HTR-8/SVneo (cell line): ENCODE measurements around the gene GPC6.

Experiments used
- DNase-seq: peaks from one replicate; pipeline ENCODE4 v3.0.0; 2011; ENCODE audit warnings: low spot score, mixed read lengths; ENCODE audit not compliant: insufficient read length
- FAIRE-seq: peaks from 2 replicates; lab custom pipeline; 2011; peaks lifted over from hg19 to GRCh38; lab: Jason Lieb, UNC

Gene GPC6

GRCh38 chr13:93265800-93266199, 39.2 kb downstream of the GPC6 start:
- DNase-seq (no peak), FAIRE-seq (no peak)

DNA sequence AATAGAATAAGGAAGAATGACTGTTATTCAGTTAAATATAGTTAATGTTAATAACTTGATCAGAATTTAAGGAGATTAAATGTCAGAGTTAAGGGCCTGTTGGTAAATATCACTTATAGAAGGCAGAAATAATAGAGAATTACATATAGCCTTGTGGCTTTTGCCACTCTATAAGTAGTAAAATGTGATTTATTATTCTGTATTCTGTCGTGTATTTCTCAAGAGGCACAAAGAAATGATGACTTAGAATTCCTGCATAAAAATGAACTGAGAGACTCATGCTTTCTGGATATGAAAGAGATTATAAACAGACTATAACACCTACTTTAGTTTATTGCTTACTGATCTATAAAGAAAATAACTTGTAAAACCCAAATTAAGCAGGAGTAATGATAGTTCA, 40.1 kb downstream of the GPC6 start:
- FAIRE-seq (no peak), DNase-seq (no peak)

DNA sequence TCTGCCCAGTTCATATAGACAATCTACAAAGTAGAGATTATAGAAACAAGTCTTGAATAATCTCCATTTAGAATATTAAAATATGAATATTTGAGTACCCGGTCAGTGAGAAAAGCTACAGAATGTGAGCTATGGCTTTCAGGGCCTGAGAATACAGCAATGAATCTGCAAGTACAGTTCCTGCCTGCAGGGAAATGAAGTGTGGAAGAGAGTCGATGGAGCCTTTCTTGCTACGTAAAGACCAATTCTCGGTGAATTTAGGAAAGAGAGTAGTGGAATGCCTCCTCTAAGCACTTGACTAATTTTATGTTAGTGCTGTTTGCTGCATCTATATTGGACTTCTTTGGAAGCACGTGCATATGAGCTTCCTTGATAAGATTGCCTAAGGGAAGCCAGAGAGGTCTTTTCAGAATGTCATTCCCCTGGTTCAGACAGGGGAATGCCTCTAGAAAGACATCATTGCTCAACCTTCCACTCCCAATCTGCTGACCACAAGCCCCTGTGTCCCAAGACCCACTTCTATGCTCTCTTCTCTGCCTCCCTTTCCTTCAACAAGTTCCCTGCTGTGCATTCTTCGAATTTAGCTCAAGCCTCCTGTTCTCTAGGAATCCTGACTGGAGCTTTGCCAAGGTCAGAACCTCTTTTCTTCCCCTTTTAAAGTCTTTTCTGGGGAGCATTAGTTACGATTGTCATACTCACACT, 41.9 kb downstream of the GPC6 start:
- DNase-seq (no peak), FAIRE-seq (no peak)

- FAIRE-seq, result no peak
- no peak for DNase-seq
Measured at GRCh38 chr13:93270769-93271742, 44.4 kb downstream of the GPC6 start.

- no peak for DNase-seq
- no peak for FAIRE-seq
Measured at GRCh38 chr13:93279982-93280381, 53.4 kb downstream of the GPC6 start.

GRCh38 chr13:93280688-93281087, 54.1 kb downstream of the GPC6 start:
- DNase-seq (no peak), FAIRE-seq (no peak)

GRCh38 chr13:93283255-93283654, 56.6 kb downstream of the GPC6 start:
- DNase-seq, result no peak
- no peak for FAIRE-seq

GRCh38 chr13:93284064-93284463, 57.5 kb downstream of the GPC6 start:
- no peak for DNase-seq

GRCh38 chr13:93286047-93286446, 59.4 kb downstream of the GPC6 start:
- FAIRE-seq (no peak), DNase-seq (no peak)

More at GRCh38 chr13:93284064-93284463, 57.5 kb downstream of the GPC6 start:
- FAIRE-seq, result no peak

DNA sequence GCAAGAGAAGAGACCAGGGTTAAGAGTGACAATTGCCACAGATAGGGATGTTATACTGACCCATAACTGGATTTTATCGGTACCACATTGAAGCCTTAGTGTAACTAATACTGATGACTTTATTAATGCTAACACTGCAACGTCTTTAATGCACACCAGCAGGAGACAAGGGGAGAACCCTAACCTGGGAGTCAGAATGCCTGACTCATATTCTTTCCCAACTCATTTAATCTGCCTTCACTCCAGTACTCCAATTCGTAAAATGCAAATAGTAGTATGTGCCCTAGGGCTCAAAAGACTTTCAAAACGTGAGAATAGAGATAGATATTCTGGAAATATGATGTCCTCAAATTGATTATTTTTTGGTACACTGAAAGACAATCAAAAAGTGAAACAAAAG, 62.4 kb downstream of the GPC6 start:
- DNase-seq, result no peak
- FAIRE-seq, result no peak

DNA sequence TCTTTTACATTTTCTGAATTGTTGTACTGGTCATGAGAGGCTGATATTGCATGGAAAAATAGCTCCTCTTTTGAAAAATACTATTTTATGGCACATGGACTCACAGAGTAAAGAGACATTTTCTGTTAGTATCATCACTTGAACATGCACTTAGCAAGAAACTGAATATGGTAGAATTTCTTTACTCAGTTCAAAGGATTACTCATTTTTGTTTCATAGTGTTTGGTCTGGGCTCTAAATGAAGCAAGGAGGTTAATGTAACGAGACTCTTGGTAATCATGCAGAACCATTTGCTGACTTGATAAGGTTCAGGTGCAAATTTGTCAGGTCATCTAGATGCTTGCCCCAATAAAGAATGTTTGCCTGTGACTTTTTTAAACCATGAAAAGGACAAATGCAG, 63.2 kb downstream of the GPC6 start:
- no peak for FAIRE-seq
- DNase-seq, result no peak

DNA sequence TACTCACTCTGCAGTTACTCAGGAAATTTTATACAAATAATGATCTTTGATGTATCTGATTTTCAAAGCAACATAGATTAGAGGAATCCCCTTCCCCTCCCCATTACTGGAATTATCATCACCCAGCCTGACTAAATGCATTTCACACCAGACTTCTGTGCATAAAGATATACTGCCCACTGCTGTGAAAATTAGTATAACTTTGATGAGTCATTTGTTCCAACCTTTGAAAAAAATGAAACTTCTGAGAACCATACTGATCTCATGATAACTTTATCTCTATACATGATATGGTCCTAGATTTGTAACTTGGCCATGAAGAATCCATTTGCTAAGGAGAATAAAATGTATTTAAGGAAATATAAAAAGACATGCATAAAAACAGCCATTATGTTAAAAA, 63.9 kb downstream of the GPC6 start:
- FAIRE-seq, result no peak

GRCh38 chr13:93292366-93292765, 65.8 kb downstream of the GPC6 start:
- FAIRE-seq (no peak), DNase-seq (no peak)

More for the DNA sequence above, 63.9 kb downstream of the GPC6 start:
- no peak for DNase-seq

DNA sequence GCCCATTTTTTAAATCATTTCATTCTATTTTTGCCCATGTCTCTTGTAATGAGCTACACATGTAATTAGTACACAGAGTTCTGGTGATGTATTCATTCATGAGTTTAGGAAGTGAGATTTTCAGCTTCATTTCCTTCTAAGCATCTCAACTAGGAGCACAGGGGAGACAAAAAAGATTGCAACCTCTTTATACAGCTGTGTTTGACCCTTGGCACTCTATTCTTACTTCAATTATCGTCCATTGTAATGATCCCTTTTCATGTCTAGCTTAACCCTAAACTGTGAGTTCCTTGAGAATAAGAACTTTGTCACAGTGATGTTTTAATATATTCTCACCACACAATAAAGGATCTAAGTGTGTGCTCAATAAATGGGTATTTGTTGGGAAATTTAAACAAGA, 67.1 kb downstream of the GPC6 start:
- no peak for FAIRE-seq
- no peak for DNase-seq

DNA sequence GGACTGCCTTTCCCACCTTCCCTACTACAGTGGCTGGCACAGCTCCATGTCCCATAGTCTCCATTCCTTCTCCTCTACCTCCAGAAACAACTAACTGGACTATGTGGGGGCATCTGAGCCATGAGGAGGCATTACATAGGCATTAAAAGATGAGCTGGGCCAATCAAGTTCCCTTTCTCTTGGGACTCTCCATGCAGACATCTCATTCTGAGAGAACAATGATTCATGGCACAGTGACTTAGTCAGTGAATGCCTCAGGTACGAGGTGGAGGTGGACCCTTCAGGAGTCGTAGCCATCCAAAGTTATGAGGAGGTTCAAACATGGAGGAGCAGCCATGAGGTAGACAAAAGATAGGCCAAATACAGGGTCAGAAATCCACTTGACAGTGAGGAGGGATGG, 70.0 kb downstream of the GPC6 start:
- no peak for DNase-seq

GRCh38 chr13:93298713-93299112, 72.1 kb downstream of the GPC6 start:
- no peak for DNase-seq
- FAIRE-seq, result no peak

More for the DNA sequence above, 70.0 kb downstream of the GPC6 start:
- no peak for FAIRE-seq

- FAIRE-seq (no peak), DNase-seq (no peak)
Measured at GRCh38 chr13:93304134-93304533, 77.5 kb downstream of the GPC6 start.

DNA sequence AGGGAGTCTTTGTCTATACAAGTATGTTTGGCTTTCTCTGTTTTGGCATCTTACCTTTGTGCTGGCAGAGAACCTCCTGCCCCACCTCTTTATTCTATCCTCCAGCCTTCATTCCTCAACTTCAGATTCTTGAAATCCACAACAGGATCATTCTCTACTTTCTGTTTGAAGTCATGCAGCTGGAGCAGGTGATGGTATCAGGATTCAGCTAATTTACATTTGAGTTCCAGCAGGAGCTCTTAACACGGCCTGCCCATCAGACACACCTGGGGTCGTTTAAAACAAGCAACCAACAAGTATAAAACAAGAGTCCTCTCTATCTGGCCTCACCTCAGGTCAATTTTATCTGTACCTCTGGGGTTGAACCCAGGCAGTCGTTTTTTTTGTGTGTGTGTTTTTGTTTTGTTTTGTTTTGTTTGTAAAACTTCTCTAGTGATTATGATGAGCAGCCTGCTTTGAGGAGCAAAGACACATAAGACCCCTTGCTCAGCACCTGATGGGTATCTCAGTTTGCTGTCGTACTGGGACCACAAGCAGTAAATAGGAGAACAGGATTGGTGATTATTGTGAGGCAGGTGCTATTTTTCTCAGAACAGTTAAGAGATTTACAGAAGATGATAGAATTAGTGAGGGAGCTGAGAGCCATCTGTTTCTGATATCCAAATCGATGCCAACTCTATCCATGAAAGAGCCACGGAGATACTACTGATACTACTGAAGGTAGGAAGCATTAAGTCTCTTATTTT, 78.4 kb downstream of the GPC6 start:
- no peak for FAIRE-seq

GRCh38 chr13:93305886-93306285, 79.3 kb downstream of the GPC6 start:
- FAIRE-seq (no peak), DNase-seq (no peak)

More for the DNA sequence above, 78.4 kb downstream of the GPC6 start:
- DNase-seq, result no peak

DNA sequence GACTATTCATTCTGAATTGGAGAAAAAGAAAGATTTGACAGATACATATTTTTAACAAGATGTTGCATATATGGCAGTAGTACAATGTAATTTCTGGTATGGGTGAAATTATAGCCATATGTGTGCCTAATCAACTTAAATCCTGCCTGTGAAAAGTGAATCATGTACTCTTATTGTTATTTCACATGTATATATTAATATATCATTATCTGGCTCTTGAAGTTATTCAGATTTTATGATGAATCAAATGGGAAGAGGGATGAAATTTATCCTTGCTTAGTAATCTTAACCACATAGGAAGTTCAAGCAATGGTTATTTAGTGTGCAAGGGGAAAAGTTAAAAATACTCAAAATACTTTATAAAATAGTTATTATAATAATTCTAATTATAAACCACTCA, 80.5 kb downstream of the GPC6 start:
- no peak for FAIRE-seq

GRCh38 chr13:93307651-93308050, 81.0 kb downstream of the GPC6 start:
- DNase-seq (no peak), FAIRE-seq (no peak)

More for the DNA sequence above, 80.5 kb downstream of the GPC6 start:
- DNase-seq, result no peak
